Stimulated activated naive CD8-positive, alpha-beta T cell treated with anti-CD3 and anti-CD28 coated beads, Interleukin-15, Interleukin-2, amounts not matched to agents 100 U/mL and 50 U/mL, for 24 hours (primary cell): Measurements from ENCODE around the gene PODNL1.
"Not testable (repeated sequence)": the region's sequence is repeated elsewhere in the genome, so short reads cannot be mapped to it uniquely, and the experiment has no call there.

Experiments
- ATAC-seq: fragments of 150-1000 bp; cut with Tn5 transposase; one replicate; pipeline ENCODE4 v1.10.0; 2021
- DNase-seq: peaks from one replicate; pipeline ENCODE4 v3.0.0; 2021

PODNL1 gene

GRCh38 chr19:13972368-13973155 lies 34.3 kb upstream of the PODNL1 start:
- ATAC-seq (no peak), DNase-seq (no peak)

- not testable (repeated sequence) for DNase-seq, ATAC-seq
Measured at GRCh38 chr19:13971868-13972267, 33.7 kb upstream of the PODNL1 start.

GRCh38 chr19:13969897-13970296 lies 31.7 kb upstream of the PODNL1 start:
- ATAC-seq = no peak
- no peak for DNase-seq

- no peak for DNase-seq
- ATAC-seq = no peak
Measured at GRCh38 chr19:13968999-13969398, 30.8 kb upstream of the PODNL1 start.

GRCh38 chr19:13968383-13968935 lies 30.2 kb upstream of the PODNL1 start:
- DNase-seq (no peak), ATAC-seq (no peak)

GRCh38 chr19:13967206-13967605 lies 29.0 kb upstream of the PODNL1 start:
- ATAC-seq, DNase-seq: not testable (repeated sequence)

- ATAC-seq = no peak
- no peak for DNase-seq
Measured at GRCh38 chr19:13966684-13967128, 28.5 kb upstream of the PODNL1 start.

- no peak for ATAC-seq
- no peak for DNase-seq
Measured at GRCh38 chr19:13965926-13966683, 27.9 kb upstream of the PODNL1 start.

- ATAC-seq = no peak
- no peak for DNase-seq
Measured at GRCh38 chr19:13965377-13965896, 27.2 kb upstream of the PODNL1 start.

- DNase-seq (no peak), ATAC-seq (no peak)
Measured at GRCh38 chr19:13964776-13965175, 26.6 kb upstream of the PODNL1 start.

- ATAC-seq (no peak), DNase-seq (no peak)
Measured at GRCh38 chr19:13963603-13964105, 25.4 kb upstream of the PODNL1 start.

GRCh38 chr19:13962699-13963602 lies 24.7 kb upstream of the PODNL1 start:
- ATAC-seq = no peak
- no peak for DNase-seq

- no peak for ATAC-seq
- DNase-seq = no peak
Measured at GRCh38 chr19:13961826-13962698, 23.8 kb upstream of the PODNL1 start.

- ATAC-seq = no peak
- no peak for DNase-seq
Measured at GRCh38 chr19:13960863-13961784, 22.9 kb upstream of the PODNL1 start.

- peak; percentile 41 for DNase-seq
- no peak for ATAC-seq
Measured at GRCh38 chr19:13959962-13960862, 22.0 kb upstream of the PODNL1 start.

GRCh38 chr19:13959141-13959961 lies 21.1 kb upstream of the PODNL1 start:
- no peak for DNase-seq
- ATAC-seq = no peak

- ATAC-seq = no peak
- DNase-seq = no peak
Measured at GRCh38 chr19:13958043-13958442, 19.8 kb upstream of the PODNL1 start.
